Chondrocyte (in vitro differentiated cells): ENCODE data around the gene PCSK9. TPM values are rescaled to one million over a fixed set of nuclear protein-coding genes. Genes with fewer than 3 reads are reported as not detected.
A peak's percentile ranks its signal among the peaks of the same experiment; 100 is the strongest.

Experiments
- DNase-seq: peaks from one replicate; pipeline ENCODE4 v3.0.0; 2021; ENCODE audit warnings: mixed read lengths, low spot score
- H3K27ac Mint-ChIP-seq: one replicate; pipeline ENCODE4 v1.8.0; 2021; ENCODE audit warnings: mild to moderate bottlenecking, moderate library complexity, mixed read lengths; ENCODE audit not compliant: unreplicated experiment
- H3K27me3 Mint-ChIP-seq: 2 replicates; pipeline ENCODE4 v1.8.0; 2021; ENCODE audit warnings: low read depth, mixed read lengths
- H3K36me3 Mint-ChIP-seq: 2 replicates; pipeline ENCODE4 v1.8.0; 2021; ENCODE audit warnings: low read depth, mixed read lengths
- H3K4me1 Mint-ChIP-seq: 2 replicates; pipeline ENCODE4 v1.8.0; 2021; ENCODE audit warnings: low read depth, mild to moderate bottlenecking, mixed read lengths
- H3K4me3 Mint-ChIP-seq: one replicate; pipeline ENCODE4 v1.8.0; 2021; ENCODE audit warnings: mild to moderate bottlenecking, moderate library complexity, mixed read lengths; ENCODE audit not compliant: unreplicated experiment
- H3K9me3 Mint-ChIP-seq: 2 replicates; pipeline ENCODE4 v1.8.0; 2021; ENCODE audit warnings: low read depth, mixed read lengths
- CTCF ChIP-seq: fragments of 200-600 bp; sonication (generic); IDR thresholded peaks from 2 replicates; pipeline ENCODE4 v1.5.0; 2021; ENCODE audit warnings: antibody characterized with exemption, mild to moderate bottlenecking, moderate library complexity
- total RNA-seq: library from RNA; stranded (reverse); gene quantifications from 3 replicates; pipeline ENCODE4 v1.2.1, GENCODE V29; 2021

PCSK9 gene
- total RNA-seq, 1 donor from 2014 or later = 0.60 TPM

DNA sequence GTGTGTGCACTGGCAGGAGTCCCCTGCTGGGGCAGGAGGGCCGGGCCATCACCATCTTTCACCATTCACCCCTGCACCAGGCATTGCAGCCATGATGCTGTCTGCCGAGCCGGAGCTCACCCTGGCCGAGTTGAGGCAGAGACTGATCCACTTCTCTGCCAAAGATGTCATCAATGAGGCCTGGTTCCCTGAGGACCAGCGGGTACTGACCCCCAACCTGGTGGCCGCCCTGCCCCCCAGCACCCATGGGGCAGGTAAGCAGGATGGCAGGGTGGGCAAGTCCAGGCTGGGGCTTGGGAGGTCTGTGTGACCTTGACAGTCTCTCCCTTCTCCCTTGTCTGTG lies 18.6 kb downstream of the PCSK9 start:
- no peak overlapping the region for H3K27ac Mint-ChIP-seq
- no peak overlapping the region for H3K4me3 Mint-ChIP-seq
- no peaks in the 10 kb centered on the region for H3K36me3 Mint-ChIP-seq
- H3K4me1 Mint-ChIP-seq = peaks cover 2% of the 10 kb centered on the region
- no peak for TF ChIP-seq CTCF
- no peaks in the 10 kb centered on the region for H3K9me3 Mint-ChIP-seq
- peak; percentile 59 for DNase-seq
- no peaks in the 10 kb centered on the region for H3K27me3 Mint-ChIP-seq

GRCh38 chr1:55059302-55060132 lies 20.2 kb downstream of the PCSK9 start:
- Mint-ChIP-seq H3K4me3 (no peak overlapping the region), H3K27me3 (no peaks in the 10 kb centered on the region), H3K4me1 (peaks cover 6% of the 10 kb centered on the region), H3K27ac (no peak overlapping the region), H3K9me3 (no peaks in the 10 kb centered on the region), H3K36me3 (no peaks in the 10 kb centered on the region)
- TF ChIP-seq CTCF = no peak
- peak; percentile 86 for DNase-seq

DNA sequence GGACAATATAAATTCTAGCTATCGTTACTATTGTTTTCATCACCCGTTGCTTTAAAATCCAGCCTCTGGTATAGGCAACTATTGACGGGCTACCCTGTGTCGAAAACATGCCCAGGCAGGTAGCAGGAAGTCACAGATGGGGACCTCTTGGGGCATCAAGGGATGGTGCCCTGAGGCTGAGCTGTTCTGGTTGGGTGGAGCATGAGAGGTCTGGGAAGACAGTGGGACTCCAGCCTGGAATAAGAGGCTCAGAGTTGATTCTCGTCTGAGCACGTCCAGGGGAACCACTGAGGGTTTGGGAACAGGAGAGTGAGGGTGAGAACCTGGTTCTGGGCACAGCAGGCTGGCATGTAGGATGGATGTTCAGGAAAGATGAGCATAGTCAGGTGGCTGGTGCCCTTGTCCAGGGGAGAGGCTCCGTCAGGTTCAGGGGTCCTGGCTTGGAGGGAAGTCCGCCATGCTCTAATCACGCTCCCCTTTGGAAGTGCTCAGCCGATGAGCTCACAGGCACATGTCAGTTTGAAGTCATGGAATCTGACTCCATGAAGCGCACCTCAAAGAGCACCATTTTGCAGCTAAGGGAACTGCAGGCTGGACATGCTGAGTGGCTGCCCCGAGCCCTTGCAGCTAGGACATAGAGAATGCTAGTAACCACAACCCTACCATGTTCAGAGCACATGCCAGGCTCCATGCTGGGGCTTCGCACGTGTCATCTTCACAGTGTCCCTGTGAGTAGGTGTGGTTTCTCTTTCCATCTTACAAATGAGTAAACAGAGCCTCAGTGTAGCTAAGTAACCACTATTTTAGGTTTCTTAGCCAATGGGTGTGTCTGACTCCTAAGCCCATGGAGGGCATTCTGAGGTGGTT lies 21.0 kb downstream of the PCSK9 start:
- Mint-ChIP-seq H3K9me3 (no peaks in the 10 kb centered on the region), H3K4me3 (no peak overlapping the region), H3K27me3 (no peaks in the 10 kb centered on the region), H3K27ac (no peak overlapping the region), H3K36me3 (no peaks in the 10 kb centered on the region), H3K4me1 (peaks cover 14% of the 10 kb centered on the region)
- no peak for TF ChIP-seq CTCF
- DNase-seq = peak; percentile 48

DNA sequence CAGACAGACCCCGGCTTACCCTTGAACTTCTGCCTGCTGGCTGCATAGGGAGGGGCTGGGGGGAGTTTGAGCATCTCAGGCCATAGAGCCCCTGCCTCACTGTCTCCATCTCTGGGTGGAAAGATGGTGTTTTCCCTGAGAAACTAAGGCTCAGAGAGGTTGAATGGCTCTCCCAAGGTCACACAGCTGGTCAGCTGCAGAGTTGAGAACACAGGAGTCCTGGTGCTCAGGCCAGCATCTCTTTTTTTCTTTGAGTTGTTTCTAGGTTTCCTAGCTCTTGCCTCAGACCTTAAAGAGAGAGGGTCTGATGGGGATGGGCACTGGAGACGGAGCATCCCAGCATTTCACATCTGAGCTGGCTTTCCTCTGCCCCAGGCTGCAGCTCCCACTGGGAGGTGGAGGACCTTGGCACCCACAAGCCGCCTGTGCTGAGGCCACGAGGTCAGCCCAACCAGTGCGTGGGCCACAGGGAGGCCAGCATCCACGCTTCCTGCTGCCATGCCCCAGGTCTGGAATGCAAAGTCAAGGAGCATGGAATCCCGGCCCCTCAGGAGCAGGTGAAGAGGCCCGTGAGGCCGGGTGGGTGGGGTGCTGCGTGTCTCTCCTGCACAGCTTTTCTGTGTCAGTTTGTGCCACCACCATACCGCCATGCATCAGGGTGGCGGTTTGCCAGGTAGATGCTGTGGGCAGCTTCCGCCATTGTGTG lies 21.8 kb downstream of the PCSK9 start:
- DNase-seq = peak; percentile 74

More for the DNA sequence above, 21.8 kb downstream of the PCSK9 start:
- peaks cover 20% of the 10 kb centered on the region for H3K4me1 Mint-ChIP-seq
- H3K27ac Mint-ChIP-seq = no peak overlapping the region
- H3K9me3 Mint-ChIP-seq = no peaks in the 10 kb centered on the region
- no peaks in the 10 kb centered on the region for H3K27me3 Mint-ChIP-seq
- H3K36me3 Mint-ChIP-seq = peaks cover 1% of the 10 kb centered on the region
- no peak overlapping the region for H3K4me3 Mint-ChIP-seq
- no peak for TF ChIP-seq CTCF
